SU-DHL-6 (cell line): ENCODE results near the gene BCL3.

Experiments used
- H2AFZ ChIP-seq: fragments of 200-600 bp; sonication (generic); 2 replicates; pipeline ENCODE4 v1.6.1; 2014; ENCODE audit warnings: low read depth, mild to moderate bottlenecking, moderate library complexity, mixed read lengths, antibody characterized with exemption, low read length; ENCODE audit not compliant: severe bottlenecking
- H3F3A ChIP-seq: fragments of 200-600 bp; shearing (Covaris generic); 2 replicates; pipeline ENCODE4 v1.6.0; 2016; ENCODE audit warnings: antibody characterized with exemption, mild to moderate bottlenecking; ENCODE audit not compliant: insufficient read depth
- H3K27ac ChIP-seq: fragments of 200-600 bp; sonication (generic); 2 replicates; pipeline ENCODE4 v1.5.1; 2016; ENCODE audit warnings: low read depth, mild to moderate bottlenecking, low read length, moderate library complexity, mixed read lengths
- H3K27me3 ChIP-seq: fragments of 200-600 bp; sonication (generic), shearing (Covaris generic); 2 replicates; pipeline ENCODE4 v1.6.0; 2014; ENCODE audit warnings: mild to moderate bottlenecking, low read length
- H3K36me3 ChIP-seq: fragments of 200-600 bp; sonication (generic); 2 replicates; pipeline ENCODE4 v1.6.1; 2014; ENCODE audit warnings: mild to moderate bottlenecking, low read length, mixed read lengths
- H3K4me2 ChIP-seq: fragments of 300-600, 200-600 bp; shearing (Covaris generic), sonication (generic); 2 replicates; pipeline ENCODE4 v1.6.0; 2014; ENCODE audit warnings: low read length, low read depth, mild to moderate bottlenecking; ENCODE audit not compliant: poor library complexity, severe bottlenecking
- H3K4me3 ChIP-seq: fragments of 200-600 bp; sonication (generic); 2 replicates; pipeline ENCODE4 v1.5.1; 2014; ENCODE audit warnings: antibody characterized with exemption, low read length, mild to moderate bottlenecking, mixed read lengths; ENCODE audit not compliant: insufficient read depth, poor library complexity, severe bottlenecking
- H3K79me2 ChIP-seq: fragments of 200-600 bp; sonication (generic); 2 replicates; pipeline ENCODE4 v1.6.1; 2014; ENCODE audit warnings: mild to moderate bottlenecking, low read length, moderate library complexity; ENCODE audit not compliant: insufficient read depth
- H3K9ac ChIP-seq: fragments of 200-600 bp; sonication (generic); 2 replicates; pipeline ENCODE4 v1.7.0; 2014; ENCODE audit warnings: mild to moderate bottlenecking, low read length
- H3K9me2 ChIP-seq: fragments of 200-600 bp; sonication (generic); replicated peaks from 2 replicates; pipeline ENCODE4 v1.6.1; 2014; ENCODE audit warnings: low read length; ENCODE audit not compliant: insufficient read depth
- H3K9me3 ChIP-seq: fragments of 200-600 bp; sonication (generic); 2 replicates; pipeline ENCODE4 v1.6.1; 2014; ENCODE audit warnings: low read length, mixed read lengths; ENCODE audit not compliant: insufficient read depth
- H4K20me1 ChIP-seq: fragments of 200-600 bp; sonication (generic); 2 replicates; pipeline ENCODE4 v1.6.1; 2014; ENCODE audit warnings: low read depth, mild to moderate bottlenecking, antibody characterized with exemption, low read length, moderate library complexity, mixed read lengths
- EZH2phosphoT487 ChIP-seq: fragments of 200-600 bp; sonication (generic), shearing (Covaris generic); conservative IDR thresholded peaks from 2 replicates; pipeline ENCODE4 v1.6.1; 2018; ENCODE audit warnings: mild to moderate bottlenecking, antibody characterized with exemption, low read length, moderate library complexity, mixed read lengths
- TF ChIP-seq, protein P1 (sequence below): fragments of 200-600 bp; sonication (generic); IDR thresholded peaks from one replicate; pipeline ENCODE4 v1.5.1; 2017; ENCODE audit warnings: antibody characterized with exemption, mild to moderate bottlenecking, low read length, moderate library complexity; ENCODE audit not compliant: insufficient read depth, poor library complexity, severe bottlenecking

Gene BCL3

DNA sequence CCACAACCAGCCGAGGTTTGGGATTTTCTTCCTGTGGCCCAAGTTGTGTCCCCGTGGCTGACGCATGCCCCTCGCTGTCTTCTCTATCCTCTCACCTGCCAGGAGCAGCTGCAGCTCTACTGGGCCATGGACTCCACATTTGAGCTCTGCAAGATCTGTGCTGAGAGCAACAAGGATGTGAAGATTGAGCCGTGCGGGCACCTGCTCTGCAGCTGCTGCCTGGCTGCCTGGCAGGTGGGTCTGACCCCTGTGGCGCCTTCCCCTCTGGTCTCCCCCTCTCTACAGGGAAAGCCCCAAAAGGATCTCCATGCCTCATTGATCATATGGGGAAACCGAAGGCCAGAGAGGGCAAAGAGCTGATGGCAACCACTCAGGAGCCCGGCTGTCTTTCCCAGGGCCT is 43.8 kb downstream of the BCL3 start:
- H3K36me3 ChIP-seq, result no peaks in the 10 kb centered on the region

GRCh38 chr19:44794610-44795009 is 46.1 kb downstream of the BCL3 start:
- Histone ChIP-seq H3K9ac (no peak overlapping the region), H2AFZ (no peak overlapping the region), H3K27ac (no peak overlapping the region), H3K79me2 (no peaks in the 10 kb centered on the region), H3K9me3 (no peaks in the 10 kb centered on the region), H3K4me3 (no peak overlapping the region), H3K27me3 (no peaks in the 10 kb centered on the region), H3F3A (no peaks in the 10 kb centered on the region), H3K36me3 (no peaks in the 10 kb centered on the region), H4K20me1 (no peaks in the 10 kb centered on the region), H3K4me2 (no peak overlapping the region), H3K9me2 (no peaks in the 10 kb centered on the region)
- TF ChIP-seq, protein P1, sequence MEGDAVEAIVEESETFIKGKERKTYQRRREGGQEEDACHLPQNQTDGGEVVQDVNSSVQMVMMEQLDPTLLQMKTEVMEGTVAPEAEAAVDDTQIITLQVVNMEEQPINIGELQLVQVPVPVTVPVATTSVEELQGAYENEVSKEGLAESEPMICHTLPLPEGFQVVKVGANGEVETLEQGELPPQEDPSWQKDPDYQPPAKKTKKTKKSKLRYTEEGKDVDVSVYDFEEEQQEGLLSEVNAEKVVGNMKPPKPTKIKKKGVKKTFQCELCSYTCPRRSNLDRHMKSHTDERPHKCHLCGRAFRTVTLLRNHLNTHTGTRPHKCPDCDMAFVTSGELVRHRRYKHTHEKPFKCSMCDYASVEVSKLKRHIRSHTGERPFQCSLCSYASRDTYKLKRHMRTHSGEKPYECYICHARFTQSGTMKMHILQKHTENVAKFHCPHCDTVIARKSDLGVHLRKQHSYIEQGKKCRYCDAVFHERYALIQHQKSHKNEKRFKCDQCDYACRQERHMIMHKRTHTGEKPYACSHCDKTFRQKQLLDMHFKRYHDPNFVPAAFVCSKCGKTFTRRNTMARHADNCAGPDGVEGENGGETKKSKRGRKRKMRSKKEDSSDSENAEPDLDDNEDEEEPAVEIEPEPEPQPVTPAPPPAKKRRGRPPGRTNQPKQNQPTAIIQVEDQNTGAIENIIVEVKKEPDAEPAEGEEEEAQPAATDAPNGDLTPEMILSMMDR, result no peak
- no peak for TF ChIP-seq EZH2phosphoT487

More for the DNA sequence above, 43.8 kb downstream of the BCL3 start:
- no peaks in the 10 kb centered on the region for H3K79me2 ChIP-seq
- H3K27ac ChIP-seq, result no peak overlapping the region
- H2AFZ ChIP-seq, result no peak overlapping the region
- no peaks in the 10 kb centered on the region for H4K20me1 ChIP-seq
- H3K4me2 ChIP-seq, result no peak overlapping the region
- no peak overlapping the region for H3K4me3 ChIP-seq
- TF ChIP-seq EZH2phosphoT487, result no peak
- TF ChIP-seq, protein P1, result no peak
- no peaks in the 10 kb centered on the region for H3K27me3 ChIP-seq
- no peaks in the 10 kb centered on the region for H3K9me3 ChIP-seq
- no peaks in the 10 kb centered on the region for H3F3A ChIP-seq
- H3K9me2 ChIP-seq, result no peaks in the 10 kb centered on the region
- H3K9ac ChIP-seq, result no peak overlapping the region

- no peaks in the 10 kb centered on the region for H3K27me3 ChIP-seq
- H2AFZ ChIP-seq, result no peak overlapping the region
- H3K36me3 ChIP-seq, result no peaks in the 10 kb centered on the region
- no peaks in the 10 kb centered on the region for H3K79me2 ChIP-seq
- H3K4me2 ChIP-seq, result no peak overlapping the region
- H3F3A ChIP-seq, result no peaks in the 10 kb centered on the region
- no peaks in the 10 kb centered on the region for H3K9me3 ChIP-seq
- no peaks in the 10 kb centered on the region for H3K9me2 ChIP-seq
- H3K4me3 ChIP-seq, result no peak overlapping the region
- H3K27ac ChIP-seq, result no peak overlapping the region
- no peaks in the 10 kb centered on the region for H4K20me1 ChIP-seq
- no peak for TF ChIP-seq EZH2phosphoT487
- TF ChIP-seq, protein P1, result no peak
- H3K9ac ChIP-seq, result no peak overlapping the region
Measured at GRCh38 chr19:44795398-44795987, 47.0 kb downstream of the BCL3 start.
